HL-60/S4 treated with phorbol 12-myristate 13-acetate at 8.2 ng/mL for 4 days and 3 days (cell line): Measurements from ENCODE around the gene TGFA.

Experiments used
- in situ Hi-C: fragments of 300-500 bp; cut with MboI; formaldehyde crosslinking; loops from 2 replicates; pipeline ENCODE4 v1.15.0; 2022; ENCODE audit warnings: low sequenced_read_pairs

Gene TGFA

GRCh38 chr2:70525032-70525431, 28.6 kb downstream of the TGFA start:
- in situ Hi-C loops, result no loop called here

- in situ Hi-C loops, result no loop called here
These were observed 29.3 kb downstream of the TGFA start for GRCh38 chr2:70523996-70524965.

- in situ Hi-C loops, result no loop called here
These were observed 30.0 kb downstream of the TGFA start for GRCh38 chr2:70523672-70523995.

- in situ Hi-C loops, result no loop called here
These were observed 31.0 kb downstream of the TGFA start for GRCh38 chr2:70522627-70523026.

DNA sequence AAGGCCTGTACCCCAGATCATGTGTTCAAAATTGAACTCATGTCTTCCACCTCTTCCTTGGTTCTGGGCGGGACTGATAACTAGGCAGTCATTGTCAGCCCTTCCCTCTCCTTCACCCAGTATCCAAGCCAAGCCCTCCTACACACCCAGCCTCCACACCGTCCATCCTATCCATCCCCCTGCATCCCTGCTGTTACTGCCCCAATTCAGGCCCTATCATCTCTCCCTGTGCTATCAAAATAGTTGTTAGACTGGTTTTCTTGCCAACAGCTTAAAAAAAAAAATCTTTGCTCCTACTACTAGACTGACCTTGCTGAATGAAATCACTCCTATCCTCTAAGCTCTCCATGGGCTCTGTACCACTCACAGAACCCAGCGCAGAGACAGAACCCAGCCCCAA, 32.8 kb downstream of the TGFA start:
- in situ Hi-C loops, result no loop called here

GRCh38 chr2:70519453-70519852, 34.2 kb downstream of the TGFA start:
- in situ Hi-C loops, result no loop called here

GRCh38 chr2:70518557-70518956, 35.1 kb downstream of the TGFA start:
- in situ Hi-C loops, result no loop called here

DNA sequence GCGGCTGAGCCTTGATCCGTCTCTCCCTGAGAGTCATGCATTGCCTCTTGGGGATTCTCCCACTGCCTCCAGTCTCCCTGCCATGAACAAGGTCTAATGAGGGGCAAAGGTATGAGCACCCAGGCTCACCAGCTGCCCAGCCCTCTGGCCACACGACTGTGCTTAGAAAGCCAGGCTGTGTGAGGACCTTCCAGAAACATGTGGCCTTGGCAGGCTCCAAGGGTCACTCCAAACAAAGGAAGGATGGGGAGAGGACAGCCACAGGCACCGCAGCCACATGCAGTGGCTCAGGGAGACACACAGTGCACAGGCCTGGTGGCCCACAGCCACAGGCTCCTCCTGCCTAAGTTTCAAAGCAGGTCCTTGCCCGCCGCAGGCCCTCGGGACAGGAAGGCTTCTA, 35.8 kb downstream of the TGFA start:
- in situ Hi-C loops, result no loop called here

GRCh38 chr2:70516596-70516995, 37.0 kb downstream of the TGFA start:
- in situ Hi-C loops, result no loop called here

GRCh38 chr2:70515938-70516337, 37.7 kb downstream of the TGFA start:
- in situ Hi-C loops, result no loop called here

DNA sequence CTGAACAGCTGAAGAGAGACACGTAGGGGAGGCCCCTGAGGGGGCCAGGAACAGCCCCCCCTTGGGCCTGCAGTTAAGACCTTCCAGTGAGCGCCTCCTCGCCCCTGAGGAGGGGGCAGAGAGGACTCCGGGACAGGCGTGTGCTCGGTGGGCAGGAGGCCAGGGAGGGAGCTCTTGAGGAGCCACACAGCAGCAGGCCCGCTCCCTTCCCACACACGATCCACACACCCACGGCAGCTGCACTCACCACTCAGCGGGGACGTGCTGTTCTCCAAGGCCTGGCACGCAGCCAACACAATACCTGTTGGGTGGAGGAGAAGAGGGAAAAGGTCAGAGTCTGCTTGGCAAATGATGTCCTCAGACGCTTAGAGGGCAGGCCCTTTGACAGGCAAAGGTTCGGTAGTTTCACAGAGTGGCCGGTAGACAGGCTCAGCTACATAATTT, 39.0 kb downstream of the TGFA start:
- in situ Hi-C loops, result no loop called here

- in situ Hi-C loops, result no loop called here
These were observed 39.9 kb downstream of the TGFA start for GRCh38 chr2:70513738-70514137.

- in situ Hi-C loops, result no loop called here
These were observed 41.5 kb downstream of the TGFA start for GRCh38 chr2:70511971-70512729.

DNA sequence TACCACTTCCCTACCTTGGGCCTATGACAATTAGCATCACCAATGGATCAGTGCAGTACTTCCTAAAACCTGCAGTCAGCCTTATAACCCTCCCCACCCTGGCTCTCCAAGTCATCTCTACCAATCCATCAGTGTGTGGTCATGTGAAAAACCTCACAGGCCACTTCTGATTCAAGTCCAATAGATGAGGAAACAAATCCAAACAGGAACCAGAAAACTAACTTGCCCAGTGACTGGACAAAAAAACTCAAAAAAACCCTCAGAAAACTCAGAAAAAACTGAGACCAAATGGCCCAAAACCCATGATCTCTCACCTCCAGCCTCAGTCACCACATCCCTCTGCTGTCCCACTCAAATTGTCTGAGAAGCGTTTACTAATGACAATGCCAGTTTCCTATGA, 43.3 kb downstream of the TGFA start:
- in situ Hi-C loops, result no loop called here

DNA sequence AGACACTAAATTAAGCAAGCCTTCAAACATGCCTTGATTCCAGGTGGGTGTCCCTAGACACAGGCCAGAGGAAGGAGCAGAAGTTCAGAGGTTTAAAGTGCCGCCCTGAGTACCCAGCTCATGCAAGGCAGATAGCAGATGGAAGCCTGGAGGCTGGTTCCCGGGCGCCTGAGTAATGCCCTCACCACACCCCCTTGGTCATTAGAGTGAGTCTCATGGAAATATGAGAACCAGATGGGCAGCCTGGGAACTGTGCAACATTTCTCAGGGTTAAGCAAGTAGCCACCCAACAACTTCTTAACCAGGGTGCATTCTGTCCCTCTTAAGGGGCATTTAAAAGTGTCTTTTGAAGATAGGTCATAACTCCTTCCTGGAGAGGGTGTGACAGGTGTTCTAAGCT, 44.1 kb downstream of the TGFA start:
- in situ Hi-C loops, result no loop called here

GRCh38 chr2:70508711-70509462, 44.7 kb downstream of the TGFA start:
- in situ Hi-C loops, result no loop called here

- in situ Hi-C loops, result no loop called here
These were observed 47.8 kb downstream of the TGFA start for GRCh38 chr2:70505613-70506391.

GRCh38 chr2:70504750-70505149, 48.9 kb downstream of the TGFA start:
- in situ Hi-C loops, result no loop called here

DNA sequence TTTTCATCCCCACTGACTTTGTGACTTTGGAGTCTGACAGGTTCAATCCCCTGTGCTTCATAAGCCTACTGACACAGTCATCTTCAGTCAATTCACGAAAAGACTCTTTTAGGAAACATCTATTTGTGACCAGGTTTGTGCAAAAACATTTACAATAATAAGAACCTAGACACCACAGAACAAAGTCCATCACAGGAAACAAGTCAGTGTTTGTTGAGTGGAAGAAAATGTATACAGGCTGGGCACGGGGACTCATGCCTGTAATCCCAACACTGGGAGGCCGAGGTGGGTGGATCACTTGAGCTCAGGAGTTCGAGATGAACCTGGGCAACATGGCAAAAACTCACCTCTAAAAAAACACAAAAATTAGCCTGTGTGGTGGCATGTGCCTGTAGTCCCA, 49.7 kb downstream of the TGFA start:
- in situ Hi-C loops, result no loop called here

DNA sequence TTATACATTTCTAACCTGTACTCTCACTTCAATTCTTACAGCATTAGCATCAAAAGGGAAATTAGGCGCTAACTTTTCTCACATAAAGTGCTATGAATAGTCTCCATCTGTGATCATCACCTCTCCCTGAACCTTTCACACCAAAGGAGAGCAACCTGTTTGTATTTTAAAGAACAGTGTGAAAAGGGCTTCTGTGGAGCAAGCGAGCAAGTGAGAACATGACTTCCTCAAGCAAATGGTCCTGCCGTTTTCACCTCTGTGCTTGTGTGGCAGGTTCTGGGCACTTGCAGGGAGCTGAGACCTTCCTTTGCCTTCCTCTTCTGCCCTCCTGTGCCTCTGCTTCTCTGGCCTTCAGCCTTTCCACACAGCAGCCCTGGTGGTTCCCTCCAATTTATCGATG, 51.9 kb downstream of the TGFA start:
- in situ Hi-C loops, result no loop called here

GRCh38 chr2:70501215-70501614, 52.4 kb downstream of the TGFA start:
- in situ Hi-C loops, result no loop called here
